HG03457 (cell line): Measurements from ENCODE around the gene DDX46.
A peak's percentile ranks its signal among the peaks of the same experiment; 100 is the strongest.
"Not testable (repeated sequence)": the region's sequence is repeated elsewhere in the genome, so short reads cannot be mapped to it uniquely, and the experiment has no call there.

Experiments used
- ATAC-seq: cut with Tn5 transposase; IDR thresholded peaks from one replicate; pipeline ENCODE4 v1.9.1; 2021; ENCODE audit warnings: moderate number of reproducible peaks; ENCODE audit not compliant: unreplicated experiment

Gene DDX46, protein sequence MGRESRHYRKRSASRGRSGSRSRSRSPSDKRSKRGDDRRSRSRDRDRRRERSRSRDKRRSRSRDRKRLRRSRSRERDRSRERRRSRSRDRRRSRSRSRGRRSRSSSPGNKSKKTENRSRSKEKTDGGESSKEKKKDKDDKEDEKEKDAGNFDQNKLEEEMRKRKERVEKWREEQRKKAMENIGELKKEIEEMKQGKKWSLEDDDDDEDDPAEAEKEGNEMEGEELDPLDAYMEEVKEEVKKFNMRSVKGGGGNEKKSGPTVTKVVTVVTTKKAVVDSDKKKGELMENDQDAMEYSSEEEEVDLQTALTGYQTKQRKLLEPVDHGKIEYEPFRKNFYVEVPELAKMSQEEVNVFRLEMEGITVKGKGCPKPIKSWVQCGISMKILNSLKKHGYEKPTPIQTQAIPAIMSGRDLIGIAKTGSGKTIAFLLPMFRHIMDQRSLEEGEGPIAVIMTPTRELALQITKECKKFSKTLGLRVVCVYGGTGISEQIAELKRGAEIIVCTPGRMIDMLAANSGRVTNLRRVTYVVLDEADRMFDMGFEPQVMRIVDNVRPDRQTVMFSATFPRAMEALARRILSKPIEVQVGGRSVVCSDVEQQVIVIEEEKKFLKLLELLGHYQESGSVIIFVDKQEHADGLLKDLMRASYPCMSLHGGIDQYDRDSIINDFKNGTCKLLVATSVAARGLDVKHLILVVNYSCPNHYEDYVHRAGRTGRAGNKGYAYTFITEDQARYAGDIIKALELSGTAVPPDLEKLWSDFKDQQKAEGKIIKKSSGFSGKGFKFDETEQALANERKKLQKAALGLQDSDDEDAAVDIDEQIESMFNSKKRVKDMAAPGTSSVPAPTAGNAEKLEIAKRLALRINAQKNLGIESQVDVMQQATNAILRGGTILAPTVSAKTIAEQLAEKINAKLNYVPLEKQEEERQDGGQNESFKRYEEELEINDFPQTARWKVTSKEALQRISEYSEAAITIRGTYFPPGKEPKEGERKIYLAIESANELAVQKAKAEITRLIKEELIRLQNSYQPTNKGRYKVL

DNA sequence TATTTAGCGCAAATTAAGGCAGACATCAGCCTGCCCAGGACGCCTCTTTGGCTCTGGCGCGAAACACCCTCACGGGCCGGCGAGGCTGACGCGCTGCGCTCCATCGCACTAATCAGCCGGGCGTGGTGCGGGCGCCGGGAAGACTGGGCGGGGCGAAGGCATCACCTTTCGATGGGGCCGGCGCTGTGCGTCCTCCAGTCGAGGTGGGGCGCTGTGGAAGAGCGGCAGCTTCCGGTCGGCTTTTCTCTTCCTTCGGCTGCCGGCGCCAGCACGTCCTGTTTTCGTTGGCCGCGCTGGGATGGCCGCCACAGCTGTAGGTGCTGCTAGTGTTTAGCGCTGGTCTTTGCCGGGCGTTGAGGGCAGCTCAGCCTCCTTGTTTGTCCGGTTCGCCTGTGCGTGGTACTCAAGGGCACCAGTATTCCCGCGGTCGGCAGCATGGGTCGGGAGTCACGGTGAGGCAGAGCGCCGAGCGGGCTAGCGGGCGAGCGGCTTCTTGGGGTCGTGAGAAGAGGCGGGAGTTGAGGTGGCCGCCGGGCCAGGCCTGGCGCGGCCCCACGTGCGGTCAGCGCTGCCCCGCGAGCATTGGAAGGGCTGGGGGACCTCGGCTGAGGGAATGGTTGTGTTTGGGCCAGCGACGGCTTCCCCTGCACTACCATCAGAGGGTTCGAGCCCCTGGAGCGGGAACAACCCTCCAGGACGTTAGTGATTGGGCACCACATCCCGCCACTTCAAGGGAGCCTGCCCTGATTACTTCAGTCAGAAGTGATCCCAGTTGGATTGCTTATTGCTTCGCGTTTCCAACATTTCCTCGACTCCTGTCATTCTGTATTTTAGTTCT, at the start of gene DDX46:
TSS of gene DDX46 (plus strand) at position 276 of the 838 bp plus-strand sequence. CDS start at position 436, 160 bp downstream.
- ATAC-seq: peak; percentile 92

DNA sequence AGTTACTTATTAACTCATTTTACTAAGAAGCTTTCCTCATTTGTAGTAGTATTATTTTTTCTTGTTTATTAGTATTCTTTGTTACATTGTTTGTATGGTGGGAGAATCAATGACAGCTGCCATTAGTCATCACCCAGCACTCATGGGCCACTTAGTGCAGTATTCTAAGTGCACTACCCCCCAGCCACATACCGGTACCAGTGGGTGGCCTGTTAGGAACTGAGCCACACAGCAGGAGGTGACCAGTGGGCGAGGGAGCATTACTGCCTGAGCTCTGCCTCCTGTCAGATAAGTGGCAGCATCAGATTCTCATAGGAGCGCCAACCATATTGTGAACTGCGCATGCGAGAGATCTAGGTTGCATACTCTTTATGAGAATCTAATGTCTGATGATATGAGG, 44.5 kb upstream of the DDX46 start:
- ATAC-seq: no peak

DNA sequence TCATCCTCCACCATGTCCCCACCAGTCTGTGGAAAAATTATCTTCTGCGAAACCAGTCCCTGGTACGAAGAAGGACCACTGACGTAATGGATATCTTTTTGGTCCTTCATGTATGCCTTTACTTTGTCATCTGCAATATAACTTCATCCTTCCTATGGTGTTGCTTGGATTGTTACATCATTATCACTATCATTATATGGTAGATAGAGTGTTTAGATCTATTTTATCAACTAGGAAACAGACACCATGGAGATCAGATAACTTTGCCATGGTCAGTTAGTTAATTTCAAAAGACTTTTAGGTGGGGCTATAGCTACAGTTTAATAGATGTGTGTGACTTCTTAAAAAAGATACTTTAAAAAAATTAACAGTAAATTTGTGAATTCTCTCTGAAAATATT, 44.0 kb upstream of the DDX46 start:
- no peak for ATAC-seq

DNA sequence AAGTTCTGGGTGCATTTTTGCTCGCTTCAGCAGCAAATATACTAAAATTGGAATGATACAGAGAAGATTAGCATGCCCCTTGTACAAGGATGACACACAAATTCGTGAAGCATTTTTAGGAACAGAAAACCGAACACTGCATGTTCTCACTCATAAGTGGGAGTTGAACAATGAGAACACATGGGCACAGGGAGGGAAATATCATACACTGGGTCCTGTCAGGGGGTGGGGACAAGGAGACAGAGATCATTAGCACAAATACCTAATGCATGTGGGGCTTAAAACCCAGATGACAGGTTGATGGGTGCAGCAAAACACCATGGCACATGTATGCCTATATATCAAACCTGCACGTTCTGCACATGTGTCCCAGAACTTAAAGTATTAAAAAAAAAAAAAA, 43.1 kb upstream of the DDX46 start:
- not testable (repeated sequence) for ATAC-seq

DNA sequence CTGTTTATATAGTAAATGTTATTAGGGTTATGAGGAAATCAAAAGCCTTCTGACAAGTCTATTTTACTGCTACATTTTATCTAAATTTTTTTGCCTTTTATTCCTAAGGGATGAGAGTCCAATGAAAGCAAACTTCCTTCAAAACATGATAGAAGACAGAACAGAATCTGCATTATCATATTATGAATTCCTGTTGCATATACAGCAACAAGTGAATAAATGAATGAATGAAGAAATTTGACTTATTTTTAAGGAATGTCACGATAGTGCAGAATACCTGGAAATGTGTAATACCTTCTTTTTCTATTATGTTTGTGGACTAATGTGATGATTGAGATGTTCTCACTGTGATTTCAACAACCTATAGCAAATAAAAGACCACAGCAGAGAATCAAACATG, 33.7 kb upstream of the DDX46 start:
- no peak for ATAC-seq

DNA sequence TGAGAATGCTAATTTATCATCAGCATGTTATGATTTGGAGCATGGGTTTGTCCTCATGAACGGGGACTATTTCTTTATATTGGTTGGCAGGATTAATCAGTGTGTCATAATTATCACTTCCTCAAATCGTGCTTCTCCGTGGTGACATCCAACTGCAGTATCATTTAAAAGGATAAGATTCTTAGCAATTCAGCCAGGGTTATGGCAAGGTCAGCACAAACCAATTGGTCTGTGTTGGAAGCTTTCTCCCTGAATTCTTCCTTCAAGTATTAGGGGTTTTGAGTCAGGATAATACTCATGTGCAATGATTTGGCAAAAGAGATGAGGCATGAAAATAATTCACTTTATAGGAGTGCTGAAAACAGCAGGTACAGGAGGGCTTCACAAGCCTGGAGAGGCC, 25.8 kb upstream of the DDX46 start:
- no peak for ATAC-seq

DNA sequence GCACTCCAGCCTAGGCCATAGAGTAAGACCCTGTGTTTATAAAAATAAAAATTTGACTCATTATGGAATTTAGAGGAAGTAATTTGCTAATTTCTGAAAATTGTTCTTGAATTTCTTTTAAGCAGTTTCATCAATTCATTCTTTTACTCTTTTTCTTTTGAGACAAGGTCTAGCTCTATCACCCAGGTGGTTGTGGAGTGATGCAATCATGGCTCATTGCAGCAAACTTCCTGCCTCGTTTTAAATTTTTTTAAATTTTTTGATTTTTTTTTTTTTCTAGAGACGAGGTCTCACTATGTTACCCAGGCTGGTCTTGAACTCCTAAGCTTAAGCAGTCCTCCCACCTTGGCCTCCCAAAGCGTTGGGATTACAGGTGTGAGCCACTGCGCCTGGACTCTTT, 23.3 kb upstream of the DDX46 start:
- no peak for ATAC-seq

DNA sequence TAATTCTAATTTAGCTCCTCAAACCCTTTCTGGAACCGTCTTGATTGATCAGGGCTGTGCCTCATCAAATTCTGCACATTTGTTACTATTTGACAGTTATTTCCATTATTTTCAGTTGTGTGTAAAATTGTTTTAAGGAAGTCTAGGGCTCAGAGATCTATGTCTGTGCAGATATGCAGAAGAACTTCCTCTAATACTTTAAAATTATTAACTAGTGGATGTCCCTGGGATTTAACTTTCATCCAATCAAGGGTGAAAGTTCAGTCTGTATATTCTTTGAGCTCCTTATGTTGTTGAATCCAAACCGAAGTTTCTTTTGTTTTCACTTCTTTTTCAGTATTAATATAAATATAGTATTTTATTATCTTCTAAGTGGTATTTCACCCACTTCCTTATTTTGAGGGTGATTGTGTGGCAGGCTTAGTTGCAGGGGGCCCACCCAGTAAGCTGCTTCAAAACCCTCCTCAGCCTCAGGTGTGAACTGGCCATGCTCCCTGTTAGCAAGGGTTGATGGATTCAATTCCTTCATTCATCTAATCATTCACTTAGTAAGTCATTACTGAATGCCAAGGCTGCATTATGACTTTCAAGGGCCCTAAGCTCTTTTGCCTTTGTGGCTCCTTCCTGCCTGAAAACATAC, 22.3 kb upstream of the DDX46 start:
- ATAC-seq: no peak

DNA sequence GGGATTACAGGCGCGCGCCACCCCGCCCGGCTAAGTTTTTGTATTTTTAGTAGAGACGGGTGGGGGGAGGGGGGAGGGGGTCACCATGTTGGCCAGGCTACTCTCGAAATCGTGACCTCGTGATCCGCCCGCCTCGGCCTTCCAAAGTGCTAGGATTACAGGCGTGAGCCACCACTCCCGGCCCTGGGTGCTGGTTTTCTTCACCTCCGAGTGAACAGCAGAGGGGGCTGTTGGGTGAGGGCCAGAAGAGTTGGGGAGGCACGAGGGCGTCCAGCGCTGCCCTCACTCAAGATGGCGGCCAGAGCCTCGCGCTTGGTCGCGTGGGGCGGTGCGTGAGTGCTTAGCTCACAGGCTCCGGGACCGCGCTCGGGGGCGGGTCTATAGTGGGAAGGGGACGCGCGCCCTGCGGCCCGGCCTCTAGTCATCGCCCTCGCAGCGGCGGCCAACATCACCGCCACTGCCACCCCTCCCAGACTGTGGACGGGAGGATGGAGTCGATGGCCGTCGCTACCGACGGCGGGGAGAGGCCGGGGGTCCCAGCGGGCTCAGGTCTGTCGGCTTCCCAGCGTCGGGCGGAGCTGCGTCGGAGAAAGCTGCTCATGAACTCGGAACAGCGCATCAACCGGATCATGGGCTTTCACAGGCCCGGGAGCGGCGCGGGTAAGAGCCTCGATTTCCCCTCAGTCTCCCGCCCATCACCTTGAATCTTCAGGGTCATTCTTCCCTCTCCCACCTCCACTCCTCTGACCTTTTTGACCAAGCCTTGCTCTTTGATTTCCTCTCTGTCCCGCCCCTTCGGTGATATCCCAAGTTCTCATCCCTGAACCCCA, 20.2 kb upstream of the DDX46 start, which contains the start of gene CAMLG:
TSS of gene CAMLG (plus strand) at position 416 of the 830 bp plus-strand sequence. CDS start at position 489, 73 bp downstream.
- ATAC-seq: peak; percentile 89

DNA sequence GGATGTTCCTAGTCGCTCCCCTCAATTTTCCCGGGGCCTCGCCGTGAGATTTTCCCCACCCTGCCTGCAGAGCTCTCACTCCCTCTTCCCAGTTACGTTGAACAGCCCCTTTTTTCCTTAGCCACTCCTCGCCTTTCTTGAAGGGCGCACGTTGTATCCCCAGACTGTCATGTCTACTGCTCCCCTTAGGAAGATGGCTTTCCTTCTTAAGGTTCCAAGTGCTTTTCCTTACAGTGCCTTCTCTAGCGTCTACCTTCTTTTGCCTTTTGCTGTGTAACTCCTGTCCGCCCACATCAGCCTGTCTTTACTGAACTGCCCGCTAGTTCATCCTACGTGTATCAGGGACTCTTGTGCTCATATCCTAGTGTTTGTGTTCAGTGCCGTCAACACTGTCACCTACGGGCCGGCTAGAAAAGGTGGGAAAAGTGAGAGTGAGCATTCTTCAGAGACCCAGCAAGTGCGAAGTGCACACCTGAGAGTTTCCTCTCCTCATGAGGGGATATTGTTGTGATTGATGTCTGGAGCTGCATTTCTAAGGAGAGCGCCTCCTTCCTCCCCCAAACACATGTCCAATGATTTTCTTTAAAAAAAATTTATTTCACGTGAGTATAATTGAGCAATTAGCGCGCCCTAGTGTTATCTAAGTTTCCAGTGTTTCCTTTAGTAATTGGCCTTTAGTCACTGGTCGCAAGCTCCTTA, 19.5 kb upstream of the DDX46 start:
- no peak for ATAC-seq

DNA sequence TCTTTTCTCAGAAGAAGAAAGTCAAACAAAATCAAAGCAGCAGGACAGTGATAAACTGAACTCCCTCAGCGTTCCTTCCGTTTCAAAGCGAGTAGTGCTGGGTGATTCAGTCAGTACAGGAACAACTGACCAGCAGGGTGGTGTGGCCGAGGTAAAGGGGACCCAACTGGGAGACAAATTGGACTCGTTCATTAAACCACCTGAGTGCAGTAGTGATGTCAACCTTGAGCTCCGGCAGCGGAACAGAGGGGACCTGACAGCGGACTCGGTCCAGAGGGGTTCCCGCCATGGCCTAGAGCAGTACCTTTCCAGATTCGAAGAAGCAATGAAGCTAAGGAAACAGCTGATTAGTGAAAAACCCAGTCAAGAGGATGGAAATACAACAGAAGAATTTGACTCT, 17.5 kb upstream of the DDX46 start:
- no peak for ATAC-seq

DNA sequence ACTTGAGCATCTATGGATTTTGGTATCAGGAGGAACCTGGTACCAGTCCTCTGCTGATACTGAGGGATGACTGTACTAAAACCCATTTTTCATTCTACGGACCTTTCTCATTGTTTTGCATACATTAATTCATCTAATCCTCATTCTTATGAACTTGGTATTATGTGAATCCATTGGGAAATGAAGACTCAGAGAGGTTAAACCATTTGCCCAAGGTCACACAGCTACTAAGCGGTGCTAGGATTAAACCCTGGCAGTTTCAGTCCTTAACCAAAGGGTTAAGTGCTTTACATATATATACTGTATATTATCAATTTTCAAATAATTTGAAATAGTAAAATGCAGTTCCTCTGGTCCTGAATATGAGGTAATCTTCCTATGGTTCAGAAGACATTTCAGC, 16.4 kb upstream of the DDX46 start:
- ATAC-seq: no peak

DNA sequence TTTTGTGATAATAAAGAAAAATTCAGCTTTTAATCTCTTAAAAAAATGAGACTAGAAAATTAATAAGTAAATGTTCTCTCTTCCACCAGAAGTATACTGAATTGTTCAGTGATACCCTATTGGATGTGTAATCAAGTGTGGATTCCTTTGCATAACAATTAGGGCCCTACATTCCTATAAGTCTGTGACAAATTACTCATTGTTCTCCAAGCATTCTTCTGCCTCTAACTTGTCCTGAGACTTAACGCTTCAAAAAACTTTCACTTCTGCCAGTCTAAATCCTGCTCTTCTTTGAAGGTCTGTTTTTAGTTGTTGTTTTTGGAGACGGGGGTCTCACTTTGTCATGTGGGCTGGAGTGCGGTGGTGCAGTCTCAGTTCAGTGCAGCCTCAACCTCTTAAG, 9.2 kb upstream of the DDX46 start:
- ATAC-seq: no peak

DNA sequence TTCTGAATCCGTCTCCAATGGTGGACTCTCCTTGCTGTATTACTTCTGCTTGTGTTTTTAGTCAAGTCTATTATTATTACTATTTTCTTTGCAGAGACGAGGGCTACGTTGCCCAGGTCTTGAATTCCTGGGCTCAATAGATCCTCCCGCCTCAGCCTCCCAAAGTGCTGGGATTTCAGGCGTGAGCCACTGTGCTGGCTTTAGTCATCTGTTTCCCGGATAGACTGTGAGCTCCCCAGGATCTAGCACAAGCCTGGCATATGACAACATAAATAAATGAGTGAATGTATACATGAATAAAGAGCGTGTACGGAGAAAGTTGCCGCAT, 439 bp upstream of the DDX46 start:
- no peak for ATAC-seq

DNA sequence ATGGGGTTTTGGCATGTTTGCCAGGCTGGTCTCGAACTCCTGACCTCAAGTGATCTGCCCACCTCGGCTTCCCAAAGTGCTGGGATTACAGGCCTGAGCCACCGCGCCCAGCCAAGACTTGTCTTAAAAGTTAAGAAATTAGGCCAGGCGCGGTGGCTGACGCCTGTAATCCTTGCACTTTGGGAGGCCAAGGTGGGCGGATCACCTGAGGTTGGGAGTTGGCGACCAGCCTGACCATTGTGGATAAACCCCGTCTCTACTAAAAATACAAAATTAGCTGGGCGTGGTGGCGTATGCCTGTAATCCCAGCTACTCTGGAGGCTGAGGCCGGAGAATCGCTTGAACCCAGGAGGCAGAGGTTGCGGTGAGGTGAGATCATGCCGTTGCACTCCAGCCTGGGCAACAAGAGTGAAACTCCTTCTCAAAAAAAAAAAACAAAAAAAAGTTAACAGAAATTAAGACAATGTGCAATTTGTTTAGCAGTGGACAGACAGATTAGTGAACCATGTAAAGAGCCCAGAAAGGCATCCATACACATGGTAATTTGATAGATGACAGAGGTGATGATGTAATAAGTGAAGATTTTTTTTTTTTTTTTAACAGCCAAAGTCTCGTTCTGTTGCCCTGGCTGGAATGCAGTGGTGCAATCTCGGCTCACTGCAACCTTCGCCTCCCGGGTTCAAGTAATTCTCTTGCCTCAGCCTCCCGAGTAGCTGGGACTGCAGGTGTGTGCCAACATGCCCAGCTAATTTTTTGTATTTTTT, 9.1 kb downstream of the DDX46 start:
- ATAC-seq: not testable (repeated sequence)

DNA sequence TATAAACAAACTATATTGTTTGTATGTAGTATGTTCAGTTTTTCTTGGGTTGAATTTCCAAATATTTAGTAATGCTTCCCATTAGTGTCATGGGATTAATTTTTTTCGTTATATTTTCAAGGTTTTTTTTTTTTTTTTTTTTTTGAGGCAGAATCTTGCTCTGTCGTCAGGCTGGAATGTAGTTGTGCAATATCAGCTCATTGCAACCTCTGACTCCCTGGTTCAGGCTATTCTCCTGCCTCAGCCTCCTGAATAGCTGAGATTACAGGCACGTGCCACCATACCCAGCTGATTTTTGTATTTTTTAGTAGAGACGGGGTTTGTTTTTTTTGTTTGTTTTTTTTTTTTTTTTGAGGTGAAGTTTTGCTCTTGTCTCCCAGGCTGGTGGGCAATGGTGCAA, 10.6 kb downstream of the DDX46 start:
- ATAC-seq: no peak

DNA sequence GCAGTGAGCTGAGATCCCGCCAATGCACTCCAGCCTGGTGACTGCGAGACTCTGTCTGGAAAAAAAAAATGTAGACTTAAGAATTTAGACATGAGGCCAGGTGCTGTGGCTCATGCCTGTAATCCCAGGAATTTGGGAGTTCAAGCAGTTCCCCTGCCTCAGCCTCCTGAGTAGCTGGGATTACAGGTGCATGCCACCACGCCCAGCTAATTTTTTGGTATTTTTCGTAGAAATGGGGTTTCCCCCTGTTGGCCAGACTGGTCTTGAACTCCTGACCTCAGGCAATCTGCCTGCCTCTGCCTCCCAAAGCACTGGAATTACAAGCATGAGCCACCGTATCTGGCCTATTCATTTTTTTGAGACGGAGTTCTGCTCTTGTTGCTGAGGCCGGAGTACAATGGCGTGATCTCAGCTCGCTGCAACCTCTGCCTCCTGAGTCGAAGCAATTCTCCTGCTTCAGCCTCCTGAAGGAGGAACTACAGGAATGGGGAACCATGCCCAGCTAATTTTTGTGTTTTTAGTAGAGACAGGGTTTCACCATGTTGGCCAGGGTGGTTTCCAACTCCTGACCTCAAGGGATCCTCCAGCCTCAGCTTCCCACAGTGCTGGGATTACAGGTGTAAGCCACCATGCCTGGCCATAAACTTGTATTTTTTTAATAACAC, 14.0 kb downstream of the DDX46 start:
- no peak for ATAC-seq

DNA sequence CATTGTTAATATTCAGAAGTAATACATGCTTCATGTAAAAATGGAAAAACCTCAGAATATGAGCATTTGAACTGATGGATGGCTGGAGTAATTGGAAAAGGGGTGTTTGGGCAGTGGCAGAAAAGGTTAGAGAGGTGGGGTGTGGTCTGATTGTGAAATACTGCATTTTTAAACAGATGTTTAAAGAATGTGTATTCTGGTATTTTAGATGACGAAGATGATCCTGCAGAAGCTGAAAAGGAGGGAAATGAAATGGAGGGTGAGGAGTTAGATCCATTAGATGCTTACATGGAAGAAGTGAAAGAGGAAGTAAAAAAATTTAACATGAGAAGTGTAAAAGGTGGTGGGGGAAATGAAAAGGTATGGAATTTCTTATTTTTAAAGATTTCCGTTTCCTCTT, 18.8 kb downstream of the DDX46 start:
- ATAC-seq: no peak
